Measurements from ENCODE around the gene SEC31A.
"Not testable (repeated sequence)": the region's sequence is repeated elsewhere in the genome, so short reads cannot be mapped to it uniquely, and the experiment has no call there.

SEC31A gene

DNA sequence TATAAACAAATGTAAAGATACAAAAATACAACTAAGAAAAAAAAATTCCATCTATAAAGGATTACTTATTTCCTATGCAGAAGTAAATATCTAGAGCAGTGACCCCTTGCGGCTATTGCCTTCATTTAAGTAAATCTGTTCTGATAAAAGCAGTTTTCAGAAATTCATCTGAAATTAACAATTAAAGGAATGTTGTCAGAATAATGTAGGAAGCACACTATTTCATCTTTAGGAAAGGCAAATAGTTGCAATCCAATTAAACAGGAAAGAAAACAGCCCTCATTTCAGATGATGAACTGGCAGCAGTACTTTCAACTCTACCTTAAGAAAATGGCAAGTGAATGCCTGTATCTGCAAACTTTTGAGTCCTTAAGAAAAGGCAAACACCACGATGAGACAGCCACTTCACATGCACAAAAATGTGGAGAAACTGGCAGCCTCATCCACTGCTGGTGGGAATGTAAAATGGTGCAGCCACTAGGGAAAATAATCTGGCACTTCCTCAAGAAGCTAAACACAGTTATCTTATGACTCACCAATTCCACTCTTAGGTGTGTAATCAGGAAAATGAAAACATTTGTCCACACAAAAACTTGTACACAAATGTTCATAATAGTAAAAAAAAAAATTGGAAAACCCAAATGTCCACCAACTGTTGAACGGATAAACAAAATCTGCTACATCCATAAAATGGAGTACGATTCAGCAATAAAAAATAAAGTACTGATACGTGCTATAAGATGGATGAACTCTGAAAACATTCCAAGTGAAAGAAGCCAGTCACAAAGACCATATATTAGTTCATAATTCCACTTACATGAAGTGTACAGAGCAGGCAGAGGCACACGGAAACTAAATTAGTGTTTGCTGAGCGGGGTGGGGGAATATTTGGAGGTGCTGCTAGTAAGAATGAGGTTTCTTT lies 7.6 kb upstream of the SEC31A start:
- DNase-seq (ENCODE audit: low read depth in 1 of 2, low spot score in 1 of 2): no peak

- no peak for DNase-seq (ENCODE audit: low read depth in 1 of 2, low spot score in 1 of 2)
Measured at GRCh38 chr4:82896755-82897154, 5.8 kb upstream of the SEC31A start.

GRCh38 chr4:82893942-82894341 lies 3.0 kb upstream of the SEC31A start:
- DNase-seq (ENCODE audit: low read depth in 1 of 2, low spot score in 1 of 2): no peak

GRCh38 chr4:82892467-82892802 lies 1.5 kb upstream of the SEC31A start:
- no peak for DNase-seq (ENCODE audit: low read depth in 1 of 2, low spot score in 1 of 2)

GRCh38 chr4:82891707-82892466 lies 934 bp upstream of the SEC31A start:
- DNase-seq (ENCODE audit: low read depth in 1 of 2, low spot score in 1 of 2): no peak

DNA sequence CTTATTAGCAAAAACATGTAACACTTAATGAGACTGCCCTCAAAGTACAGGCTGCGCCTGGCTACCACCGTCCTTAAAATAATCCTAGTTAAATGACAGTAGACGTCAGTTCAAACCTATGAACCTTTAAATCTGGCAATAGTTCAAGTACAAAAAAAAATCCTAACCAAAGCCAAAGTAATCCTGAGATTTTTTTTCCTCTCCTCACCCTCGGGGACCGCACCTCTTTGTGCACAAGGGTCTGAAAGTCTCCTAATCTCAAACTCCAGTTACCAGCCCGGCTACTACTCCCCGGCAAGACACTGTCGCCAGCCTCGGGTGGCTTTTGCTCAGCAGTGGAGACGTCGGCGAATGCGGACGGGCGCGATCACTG lies 439 bp downstream of the SEC31A start:
- no peak for DNase-seq (ENCODE audit: low read depth in 1 of 2, low spot score in 1 of 2)

- no peak for DNase-seq (ENCODE audit: low read depth in 1 of 2, low spot score in 1 of 2)
Measured at GRCh38 chr4:82889287-82889686, 1.7 kb downstream of the SEC31A start.

DNA sequence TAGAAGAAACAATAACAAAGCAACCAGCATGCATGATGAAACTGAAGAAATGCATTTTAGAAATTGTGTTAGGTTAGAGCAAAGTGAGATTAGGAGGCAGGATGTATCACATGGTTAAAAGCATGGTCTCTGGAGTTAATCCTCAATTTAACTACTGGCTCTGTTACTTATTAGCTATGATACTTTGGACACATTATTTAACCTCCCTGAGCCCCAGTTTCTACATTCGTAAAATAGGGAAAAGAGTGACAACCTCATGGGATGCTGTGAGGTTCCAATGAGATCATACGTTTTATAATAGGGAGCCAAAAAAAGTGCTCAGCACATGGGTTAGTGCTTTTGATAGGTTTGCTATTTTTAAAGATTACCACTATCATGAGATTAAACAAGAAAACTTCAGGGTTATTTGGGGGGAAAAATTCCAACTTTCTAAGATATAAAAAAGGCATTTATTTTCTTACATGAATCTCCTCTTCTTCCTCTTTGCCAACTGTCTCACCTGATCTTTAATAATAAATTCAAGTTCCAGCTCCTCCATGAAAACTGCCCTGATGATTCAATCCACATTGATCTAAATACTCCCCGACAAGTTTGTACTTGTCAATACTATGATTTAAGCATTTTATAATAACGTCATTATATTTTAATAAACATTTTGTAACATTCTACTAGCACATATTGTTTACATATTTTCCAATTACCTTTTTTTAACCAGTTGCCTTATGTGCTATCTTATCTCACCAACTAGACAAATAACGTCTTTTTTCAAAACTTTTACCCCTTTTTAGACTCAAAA lies 4.6 kb downstream of the SEC31A start:
- DNase-seq (ENCODE audit: low read depth in 1 of 2, low spot score in 1 of 2): no peak

- DNase-seq (ENCODE audit: low read depth in 1 of 2, low spot score in 1 of 2): no peak
Measured at GRCh38 chr4:82885410-82885809, 5.5 kb downstream of the SEC31A start.

DNA sequence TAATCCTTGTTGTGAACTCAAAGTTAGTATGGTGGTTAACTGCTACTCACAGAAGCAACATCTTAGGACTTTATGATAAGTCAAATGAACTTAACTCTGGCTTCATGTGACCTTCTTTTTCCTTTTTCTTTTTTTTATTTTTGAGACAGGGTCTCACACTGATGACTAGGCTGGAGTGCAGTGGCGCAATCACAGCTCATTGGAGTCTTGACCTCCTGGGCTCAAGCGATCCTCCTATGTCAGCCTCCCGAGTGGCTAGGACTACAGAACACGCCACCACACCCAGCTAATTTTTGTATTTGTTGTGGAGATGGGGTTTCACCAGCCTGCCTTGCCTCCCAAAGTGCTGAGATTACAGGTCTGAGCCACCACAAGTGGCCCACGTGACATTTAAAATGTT lies 22.4 kb downstream of the SEC31A start:
- no peak for DNase-seq (ENCODE audit: low read depth in 1 of 2, low spot score in 1 of 2)

DNA sequence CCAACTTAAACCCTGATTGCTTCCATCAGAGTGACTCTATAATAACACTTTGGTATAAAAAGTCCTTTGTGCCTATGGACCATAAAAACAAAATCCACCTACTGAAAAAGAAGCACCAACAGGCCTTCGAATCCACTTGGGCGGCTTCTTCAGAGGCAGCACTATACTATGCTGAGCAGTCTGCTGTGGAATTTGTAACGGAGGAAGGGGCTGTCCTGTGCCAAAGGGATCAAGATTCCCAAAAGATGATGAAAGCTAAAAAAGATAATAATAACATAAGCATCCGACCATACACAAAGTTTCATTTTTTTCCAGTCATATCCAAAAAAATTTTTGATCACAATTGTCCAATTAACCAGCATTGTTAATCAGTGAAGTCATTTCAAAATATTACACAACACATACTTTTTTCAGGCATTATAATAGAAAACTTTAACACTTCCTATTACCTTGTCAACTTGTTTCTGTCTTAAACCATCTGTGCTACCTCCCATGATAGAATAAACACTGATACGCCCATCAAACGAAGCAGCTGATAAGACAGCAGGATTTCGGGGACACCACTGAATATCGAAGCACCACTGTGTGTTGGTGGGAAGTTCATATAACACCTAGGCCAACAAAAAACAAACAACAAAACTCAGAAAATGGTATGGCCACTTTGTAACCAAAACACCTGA lies 24.1 kb downstream of the SEC31A start:
- no peak for DNase-seq (ENCODE audit: low read depth in 1 of 2, low spot score in 1 of 2)

GRCh38 chr4:82866033-82866432 lies 24.9 kb downstream of the SEC31A start:
- not testable (repeated sequence) for DNase-seq (ENCODE audit: low read depth in 1 of 2, low spot score in 1 of 2)

DNA sequence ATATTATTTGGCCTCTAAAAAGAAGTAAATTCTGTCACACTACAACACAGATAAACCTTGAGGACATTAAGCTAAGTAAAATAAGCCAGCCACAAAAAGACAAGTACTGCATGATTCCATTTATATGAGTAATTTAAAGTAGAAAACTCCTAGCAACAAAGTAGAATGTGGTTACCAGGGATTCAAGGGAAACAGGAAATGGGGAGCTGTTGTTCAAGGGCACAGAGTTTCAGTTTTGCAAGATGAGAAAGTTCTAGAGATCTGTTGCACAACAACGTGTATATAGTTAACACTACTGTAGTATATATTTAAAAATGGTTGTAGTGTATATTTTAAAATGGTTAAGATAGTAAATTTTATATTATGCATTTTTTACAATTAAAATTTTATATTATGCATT lies 25.4 kb downstream of the SEC31A start:
- DNase-seq (ENCODE audit: low read depth in 1 of 2, low spot score in 1 of 2): no peak

GRCh38 chr4:82864336-82864979 lies 26.5 kb downstream of the SEC31A start:
- DNase-seq (ENCODE audit: low read depth in 1 of 2, low spot score in 1 of 2): no peak

DNA sequence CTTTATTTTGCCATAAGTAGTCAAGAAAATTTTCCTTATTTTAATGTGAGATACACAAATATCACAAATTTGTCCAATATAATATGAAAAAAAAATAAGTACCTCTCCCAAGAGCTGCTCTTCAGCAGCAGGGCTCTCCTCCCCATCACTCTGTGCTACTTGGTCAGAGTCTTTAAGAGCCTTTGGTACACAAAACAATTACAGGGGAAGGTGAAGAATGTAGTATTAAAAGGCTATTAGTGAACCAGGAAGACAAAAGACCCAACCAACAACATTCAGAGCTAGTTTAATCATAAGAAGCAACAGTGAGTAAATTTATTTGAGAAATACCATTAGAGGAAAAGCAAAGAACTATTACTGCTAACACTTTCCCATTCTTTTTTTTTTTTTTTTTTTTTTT lies 29.4 kb downstream of the SEC31A start:
- DNase-seq (ENCODE audit: low read depth in 1 of 2, low spot score in 1 of 2): no peak

GRCh38 chr4:82860487-82860886 lies 30.5 kb downstream of the SEC31A start:
- not testable (repeated sequence) for DNase-seq (ENCODE audit: low read depth in 1 of 2, low spot score in 1 of 2)

GRCh38 chr4:82852751-82853285 lies 38.1 kb downstream of the SEC31A start:
- DNase-seq (ENCODE audit: low read depth in 1 of 2, low spot score in 1 of 2): no peak

DNA sequence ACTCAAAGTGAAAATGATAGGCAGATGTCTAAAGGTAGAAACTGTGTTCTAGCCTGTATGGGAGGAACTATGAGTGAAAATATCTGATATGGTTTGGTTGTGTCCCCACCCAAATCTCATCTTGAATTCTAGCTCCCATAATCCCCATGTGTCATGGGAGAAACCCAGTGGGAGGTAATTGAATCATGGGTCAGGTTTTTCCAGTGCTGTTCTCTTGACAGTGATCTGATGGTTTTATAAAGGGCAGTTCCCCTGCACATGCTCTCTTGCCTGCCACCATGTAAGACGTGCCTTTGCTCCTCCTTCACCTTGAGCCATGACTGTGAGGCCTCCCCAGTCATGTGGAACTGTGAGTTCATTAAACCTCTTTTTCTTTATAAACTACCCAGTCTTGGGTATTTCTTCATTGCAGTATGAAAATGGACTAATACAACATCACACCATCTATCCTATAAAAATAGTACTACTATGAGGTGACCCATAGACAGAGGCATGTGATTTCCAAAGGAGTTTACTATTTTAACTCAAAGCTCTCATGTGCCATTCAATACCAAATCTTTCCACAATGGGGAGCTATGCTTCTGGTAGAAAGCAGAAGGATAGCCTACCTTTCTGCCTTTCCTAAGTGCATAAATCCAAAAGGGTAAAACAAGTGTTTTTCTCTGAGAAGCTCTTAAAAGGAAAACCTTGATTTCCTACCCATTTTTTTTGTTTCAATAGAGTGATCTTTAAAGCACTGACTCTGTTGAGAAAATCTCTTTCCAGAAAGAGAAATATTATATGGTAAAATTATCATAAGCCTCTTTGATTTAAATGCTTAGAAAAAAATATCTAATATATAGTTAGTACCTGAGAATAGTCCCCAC lies 38.8 kb downstream of the SEC31A start:
- DNase-seq (ENCODE audit: low read depth in 1 of 2, low spot score in 1 of 2): no peak

DNA sequence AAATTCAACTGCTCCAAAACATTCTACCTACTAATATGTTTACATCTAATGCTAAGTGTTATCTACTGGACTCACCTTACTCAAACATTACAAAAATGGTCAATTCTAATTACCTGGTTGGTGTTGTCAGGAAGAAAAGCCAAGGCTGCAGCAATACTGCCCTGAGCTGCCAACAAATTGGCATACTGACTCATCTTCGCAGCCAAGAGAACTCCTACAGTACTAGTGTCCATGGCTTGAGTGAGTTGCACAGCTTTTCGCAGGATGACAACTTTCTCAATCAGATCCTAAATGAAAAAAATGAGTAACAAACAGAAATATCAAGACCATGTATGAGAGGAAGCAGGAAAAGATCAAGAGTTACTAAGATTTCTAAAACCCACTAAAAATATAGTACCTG lies 39.6 kb downstream of the SEC31A start:
- DNase-seq (ENCODE audit: low read depth in 1 of 2, low spot score in 1 of 2): no peak

Measured in activated T-helper 1 cell treated with anti-CD3 and anti-CD28 coated beads, Interleukin-2, amount 50 U/mL, for 16 hours (primary cell).